Right lobe of liver (tissue), 4 donors: Measurements from ENCODE around the gene PRR5L.

Source experiments
- CTCF ChIP-seq, 4 donors: fragments of 200-600 bp in 3 of 4; fragments of 450-650 bp in 1 of 4; IDR thresholded peaks; one replicate each; pipeline versions ENCODE4 v1.5.1 to v1.8.0; 2016 to 2022; ENCODE audit warnings: antibody characterized with exemption in 4 of 4, mild to moderate bottlenecking in 2 of 4
- POLR2A ChIP-seq: fragments of 450-650 bp; IDR thresholded peaks from one replicate; pipeline ENCODE4 v1.6.1; 2017; ENCODE audit warnings: antibody characterized with exemption, mild to moderate bottlenecking
- donor health status: DM: no; HTN: no; CAD: no.
- donor health status: DM: no; HTN: no; CAD: no.
- donor health status: DM: no; HTN: yes; CAD: no.

GRCh38 chr11:36313750-36314433 is 17.8 kb downstream of the PRR5L start:
- TF ChIP-seq CTCF (IDR thresholded peaks at IDR 0.05), result no peak
- TF ChIP-seq POLR2A, result no peak
